Measurements from ENCODE around the gene GPSM1. TPM values are rescaled to one million over a fixed set of nuclear protein-coding genes. Genes with fewer than 3 reads are reported as not detected.

Gene GPSM1
- total RNA-seq, 1 experiment from 2014 or later: 26.4 TPM

- Histone ChIP-seq H2AFZ (ENCODE audit: low read depth, low read length, poor library complexity, severe bottlenecking) (no peak overlapping the region), H4K20me1 (ENCODE audit: insufficient read depth) (no peaks in the 10 kb centered on the region), H3K9ac (ENCODE audit: low read length) (no peak overlapping the region), H3K27me3 (ENCODE audit: insufficient read depth, low read length) (no peaks in the 10 kb centered on the region), H3K27ac (ENCODE audit: low read depth, low read length) (no peak overlapping the region), H3K4me3 (replicated peaks in 1 of 2; ENCODE audit: low read depth in 1 of 2, low read length in 2 of 2) (no peak overlapping the region), H3K9me3 (ENCODE audit: control insufficient read depth in 1 of 2, insufficient read depth in 1 of 2, low read depth in 1 of 2, low read length in 2 of 2) (peaks cover 10 to 21% of the 10 kb centered on the region in 2 experiments; a peak in 2 of 4 replicates), H3K36me3 (ENCODE audit: control insufficient read depth in 1 of 2, insufficient read depth in 2 of 2, low read length in 2 of 2) (no peaks in the 10 kb centered on the region), H3K4me2 (ENCODE audit: low read length) (no peak overlapping the region), H3K9me2 (ENCODE audit: insufficient read depth) (no peaks in the 10 kb centered on the region), H3K79me2 (ENCODE audit: insufficient read depth, low read length) (no peaks in the 10 kb centered on the region), H3K4me1 (ENCODE audit: control insufficient read depth in 1 of 2, insufficient read depth in 2 of 2, low read length in 2 of 2) (no peaks in the 10 kb centered on the region)
- RAD21 ChIA-PET (ENCODE audit: low non-redundant PET in 1 of 2, low total read pairs in 2 of 2, uncharacterized antibody in 2 of 2, unreplicated experiment in 2 of 2): no interaction called here
- POLR2A ChIA-PET: no interaction called here
- TF ChIP-seq EZH2 (IDR thresholded peaks at IDR 0.05) (no peak), CBX3 (IDR thresholded peaks at IDR 0.05; ENCODE audit: low read depth) (no peak), ZBTB33 (IDR thresholded peaks at IDR 0.05; ENCODE audit: extremely low read depth, insufficient replicate concordance, low read length) (no peak)
- ATAC-seq (no peak), DNase-seq (ENCODE audit: low read depth, low spot score) (no peak)
- BruUV-seq (replicated peaks): no TSS peak
- intact Hi-C loops (cut with micrococcal nuclease): no loop called here
- CTCF ChIA-PET: no interaction called here
Measured at GRCh38 chr9:136317695-136318094, 9.6 kb upstream of the GPSM1 start.

GRCh38 chr9:136318111-136318775 is 9.1 kb upstream of the GPSM1 start:
- Histone ChIP-seq H3K4me3 (replicated peaks in 1 of 2; ENCODE audit: low read depth in 1 of 2, low read length in 2 of 2) (no peak overlapping the region), H3K27me3 (ENCODE audit: insufficient read depth, low read length) (no peaks in the 10 kb centered on the region), H3K9ac (ENCODE audit: low read length) (no peak overlapping the region), H3K4me1 (ENCODE audit: control insufficient read depth in 1 of 2, insufficient read depth in 2 of 2, low read length in 2 of 2) (peaks cover 0 to under 1% of the 10 kb centered on the region in 2 experiments; a peak in 2 of 4 replicates), H2AFZ (ENCODE audit: low read depth, low read length, poor library complexity, severe bottlenecking) (no peak overlapping the region), H3K36me3 (ENCODE audit: control insufficient read depth in 1 of 2, insufficient read depth in 2 of 2, low read length in 2 of 2) (no peaks in the 10 kb centered on the region), H3K27ac (ENCODE audit: low read depth, low read length) (no peak overlapping the region), H3K79me2 (ENCODE audit: insufficient read depth, low read length) (no peaks in the 10 kb centered on the region), H3K4me2 (ENCODE audit: low read length) (no peak overlapping the region), H3K9me3 (ENCODE audit: control insufficient read depth in 1 of 2, insufficient read depth in 1 of 2, low read depth in 1 of 2, low read length in 2 of 2) (peaks cover 10 to 21% of the 10 kb centered on the region in 2 experiments; a peak in 2 of 4 replicates), H4K20me1 (ENCODE audit: insufficient read depth) (no peaks in the 10 kb centered on the region), H3K9me2 (ENCODE audit: insufficient read depth) (no peaks in the 10 kb centered on the region)
- ChIA-PET CTCF (no interaction called here), POLR2A (no interaction called here), RAD21 (ENCODE audit: low non-redundant PET in 1 of 2, low total read pairs in 2 of 2, uncharacterized antibody in 2 of 2, unreplicated experiment in 2 of 2) (no interaction called here)
- intact Hi-C loops (cut with micrococcal nuclease): no loop called here
- BruUV-seq (replicated peaks): no TSS peak
- DNase-seq (ENCODE audit: low read depth, low spot score) (no peak), ATAC-seq (no peak)
- TF ChIP-seq CEBPB (IDR thresholded peaks at IDR 0.05; ENCODE audit: low read depth) (no peak), YY1 (IDR thresholded peaks at IDR 0.05; ENCODE audit: extremely low read depth, insufficient replicate concordance, low read depth, low read length) (no peak), ZFX (IDR thresholded peaks at IDR 0.05) (no peak), REST (IDR thresholded peaks at IDR 0.05; ENCODE audit: low read depth) (no peak), EGR1 (IDR thresholded peaks at IDR 0.05; ENCODE audit: low read depth) (no peak), POLR2A (IDR thresholded peaks at IDR 0.05; ENCODE audit: borderline replicate concordance, extremely low read depth, insufficient read depth, insufficient read length) (no peak), CTCF (IDR thresholded peaks at IDR 0.05 in 2 of 3, conservative IDR thresholded peaks at IDR 0.05 in 1 of 3; ENCODE audit: borderline replicate concordance in 1 of 3, insufficient read depth in 1 of 3, low read depth in 2 of 3, low read length in 2 of 3) (no peak), JUND (IDR thresholded peaks at IDR 0.05) (no peak), TCF7L2 (IDR thresholded peaks at IDR 0.05; ENCODE audit: borderline replicate concordance, extremely low read depth, insufficient read depth, insufficient read length) (no peak)

Data from HCT116 (cell line).